ENCODE data around the gene NBAS. TPM values are rescaled to one million over a fixed set of nuclear protein-coding genes. Genes with fewer than 3 reads are reported as not detected.

NBAS gene
- total RNA-seq (2016; rRNA removed; fragmentation: Illumina TruSeq; extraction: Trizol) = 58.7 and 61.4 TPM in 2 replicates
- 52.9 and 59.9 TPM in 2 replicates for total RNA-seq (2016; cell fraction: cytosol; rRNA removed; fragmentation: Illumina TruSeq; extraction: Trizol; ENCODE audit: low read depth)
- 56.3 and 56.6 TPM in 2 replicates for total RNA-seq (2016; cell fraction: insoluble cytoplasmic fraction; rRNA removed; fragmentation: Illumina TruSeq; extraction: Trizol)
- 27.5 and 33.9 TPM in 2 replicates for total RNA-seq (2016; cell fraction: membrane; rRNA removed; fragmentation: Illumina TruSeq; extraction: Trizol)
- 75.6 and 80.4 TPM in 2 replicates for total RNA-seq (2016; cell fraction: nucleus; rRNA removed; fragmentation: Illumina TruSeq; extraction: Trizol)
- 28.8 and 33.6 TPM in 2 replicates for polyA plus RNA-seq (2011; rRNA removed)
- 29.5 and 30.7 TPM in 2 replicates for polyA plus RNA-seq (2011; cell fraction: cytosol; rRNA removed)
- 23.2 and 23.7 TPM in 2 replicates for polyA plus RNA-seq (2011; cell fraction: nucleus; rRNA removed)
- 26.5 and 30.9 TPM in 2 replicates for polyA plus RNA-seq (2012)
- 14.7 and 16.9 TPM in 2 replicates for polyA plus RNA-seq (2016; cell fraction: cytosol; fragmentation: Illumina TruSeq; extraction: Trizol; ENCODE audit: low read depth)
- polyA plus RNA-seq (2016; cell fraction: insoluble cytoplasmic fraction; fragmentation: Illumina TruSeq; extraction: Trizol; ENCODE audit: low read depth) = 27.5 and 27.7 TPM in 2 replicates
- 5.6 and 6.1 TPM in 2 replicates for polyA plus RNA-seq (2016; cell fraction: membrane; fragmentation: Illumina TruSeq; extraction: Trizol; ENCODE audit: low read depth)
- polyA plus RNA-seq (2016; cell fraction: nucleus; fragmentation: Illumina TruSeq; extraction: Trizol; ENCODE audit: insufficient read depth, low read depth) = 39.1 and 42.0 TPM in 2 replicates
- 55.2 and 126 TPM in 2 replicates for polyA minus RNA-seq (2011; rRNA and poly(A)+ RNA removed; ENCODE audit: low replicate concordance)
- polyA minus RNA-seq (2011; cell fraction: cytosol; rRNA and poly(A)+ RNA removed) = 57.6 and 62.9 TPM in 2 replicates
- polyA minus RNA-seq (2011; cell fraction: nucleus; rRNA and poly(A)+ RNA removed) = 102 and 117 TPM in 2 replicates
- Bru-seq, nascent RNA = percentile 80 among the genes with signal in this experiment
- percentile 67 among the genes with signal in this experiment for BruChase-seq, experiment 1, labeled RNA remaining after a 6-hour chase
- percentile 73 among the genes with signal in this experiment for BruChase-seq, experiment 2, labeled RNA remaining after a 2-hour chase
- long read RNA-seq, experiment 1, partial matches to known transcripts = 23 of 25 reads
- long read RNA-seq, experiment 1, other reads (novel, unspliced or antisense) = 2 of 25 reads
- long read RNA-seq, experiment 2, full-length matches to known transcripts = 9 of 51 reads
- long read RNA-seq, experiment 2, partial matches to known transcripts = 26 of 51 reads
- long read RNA-seq, experiment 2, other reads (novel, unspliced or antisense) = 16 of 51 reads

DNA sequence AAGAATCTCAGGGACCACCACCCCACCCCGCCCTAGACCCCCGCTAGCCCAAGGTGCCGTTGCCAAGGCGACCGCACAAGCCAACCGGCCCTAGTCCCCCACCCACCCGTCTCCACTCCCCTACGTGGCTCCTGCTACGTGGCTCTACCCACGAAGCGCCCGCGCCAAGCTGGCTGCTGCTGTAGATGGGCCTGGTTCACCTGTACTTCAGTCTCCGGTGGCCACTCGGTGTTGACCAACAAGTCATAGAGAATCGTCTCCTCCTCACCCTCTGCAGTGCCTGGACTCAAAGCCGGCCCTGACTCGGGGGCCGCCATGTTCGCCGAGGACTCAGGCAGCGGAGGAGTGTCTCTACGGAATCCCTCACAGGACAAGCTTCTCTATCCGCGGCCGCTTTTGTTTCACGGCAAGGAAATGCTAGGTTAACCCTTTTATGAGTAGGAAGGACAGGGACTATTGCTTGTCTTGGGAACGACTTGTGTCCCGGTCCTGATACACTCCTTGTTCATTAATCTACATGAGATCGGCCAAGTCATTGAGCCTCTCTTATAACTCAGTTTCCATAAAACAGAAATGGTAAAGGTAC is at the start of gene NBAS:
NBAS (minus strand) TSS at position 347 of the 586 bp plus-strand sequence; CDS start at position 317, 30 bp downstream.
- no TSS peak for BruUV-seq (replicated peaks)
- Histone ChIP-seq H3K9me3 (ENCODE audit: low read length) (no peaks in the 10 kb centered on the region), H3K27ac (ENCODE audit: extremely low read length, insufficient read depth, low read length) (peak within 1 kb of the TSS; percentile 70), H3K36me3 (replicated peaks in 1 of 2; ENCODE audit: control insufficient read depth in 1 of 2, insufficient read depth in 2 of 2, low read length in 2 of 2) (no peaks in the 10 kb centered on the region), H3K79me2 (ENCODE audit: insufficient read depth, low read length) (peaks cover 46% of the 10 kb centered on the region), H2AFZ (ENCODE audit: low read length) (peak within 1 kb of the TSS; percentile 92), H3K27me3 (ENCODE audit: control insufficient read depth in 1 of 2, insufficient read depth in 2 of 2, low read length in 2 of 2) (peaks cover 0 to 9% of the 10 kb centered on the region in 2 experiments; a peak in 2 of 5 replicates), H4K20me1 (ENCODE audit: insufficient read depth, low read length) (no peaks in the 10 kb centered on the region), H3K4me2 (ENCODE audit: low read depth, low read length) (peak within 1 kb of the TSS; percentile 85), H3K4me1 (ENCODE audit: insufficient read depth, low read length) (peaks cover 46% of the 10 kb centered on the region), H3K9ac (ENCODE audit: insufficient read depth, low read depth, low read length) (peak within 1 kb of the TSS; percentile 89), H3K4me3 (replicated peaks in 1 of 3; ENCODE audit: insufficient read depth in 1 of 3, low read depth in 2 of 3, low read length in 3 of 3) (peak within 1 kb of the TSS; percentile 92 to 95 (median 93))
- WGBS (ENCODE audit: low lambda C conversion rate) = 0% methylated on average over 17 of the region's 30 CpGs
- ChIA-PET POLR2A (interaction anchor here (0.6 to 2.1 kb wide), 6 partner anchors 11 to 126 kb away, joined by 3 to 7 read pairs (median 4); no protein-coding TSS in a partner anchor), CTCF (ENCODE audit: low intra/inter-chr PET ratio, low total read pairs) (no interaction called here)
- in situ Hi-C loops (cut with HindIII; ENCODE audit: extremely low pct_ligation_motif_present, low pct_unique_long_range_greater_than_20kb) = no loop called here
- no peak for FAIRE-seq
- DNase-seq (ENCODE audit: low spot score) = peak; percentile 85
- ATAC-seq = peak; percentile 89
- intact Hi-C loops (cut with micrococcal nuclease; ENCODE audit: unreplicated experiment) = loop anchor here (1.0 to 2.0 kb wide), 2 partner anchors 13 to 30 kb away; partner anchors contain the start of gene DDX1
- TF ChIP-seq ZNF260 (CRISPR knock-in tag; IDR thresholded peaks at IDR 0.05; ENCODE audit: borderline replicate concordance, low read depth) = no peak
- TF ChIP-seq, protein P1, sequence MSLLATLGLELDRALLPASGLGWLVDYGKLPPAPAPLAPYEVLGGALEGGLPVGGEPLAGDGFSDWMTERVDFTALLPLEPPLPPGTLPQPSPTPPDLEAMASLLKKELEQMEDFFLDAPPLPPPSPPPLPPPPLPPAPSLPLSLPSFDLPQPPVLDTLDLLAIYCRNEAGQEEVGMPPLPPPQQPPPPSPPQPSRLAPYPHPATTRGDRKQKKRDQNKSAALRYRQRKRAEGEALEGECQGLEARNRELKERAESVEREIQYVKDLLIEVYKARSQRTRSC (CRISPR knock-in tag; IDR thresholded peaks at IDR 0.05; ENCODE audit: low read depth) = 0 out of 2 replicates have a peak, but pooled peaks have one; percentile 63
- no peak; the same call in 1 of the 2 replicates for TF ChIP-seq ZC3H13 (CRISPR knock-in tag; IDR thresholded peaks at IDR 0.05)
- TF ChIP-seq, protein P2, sequence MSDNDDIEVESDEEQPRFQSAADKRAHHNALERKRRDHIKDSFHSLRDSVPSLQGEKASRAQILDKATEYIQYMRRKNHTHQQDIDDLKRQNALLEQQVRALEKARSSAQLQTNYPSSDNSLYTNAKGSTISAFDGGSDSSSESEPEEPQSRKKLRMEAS (IDR thresholded peaks at IDR 0.05) = peak; percentile 72; the same call in 1 of the 2 replicates
- TF ChIP-seq PHF21A (CRISPR knock-in tag; IDR thresholded peaks at IDR 0.05) = no peak; the same call in 1 of the 2 replicates
- TF ChIP-seq ZNF775 (CRISPR knock-in tag; IDR thresholded peaks at IDR 0.05; ENCODE audit: borderline replicate concordance) = no peak
- no peak for TF ChIP-seq ZFP62 (CRISPR knock-in tag; IDR thresholded peaks at IDR 0.05)
- no peak for TF ChIP-seq HNF4G (IDR thresholded peaks at IDR 0.05; ENCODE audit: borderline replicate concordance, low read depth, low read length)
- TF ChIP-seq HNF4G (CRISPR knock-in tag; IDR thresholded peaks at IDR 0.05; ENCODE audit: borderline replicate concordance, low read depth) = peak; percentile 40; the same call in 1 of the 2 replicates
- no peak for TF ChIP-seq SP2 (CRISPR knock-in tag; IDR thresholded peaks at IDR 0.05)
- TF ChIP-seq ZFX (CRISPR knock-in tag; IDR thresholded peaks at IDR 0.05; ENCODE audit: low read depth) = peak; percentile 88
- TF ChIP-seq ZSCAN9 (CRISPR knock-in tag; IDR thresholded peaks at IDR 0.05; ENCODE audit: borderline replicate concordance) = peak; percentile 82; the same call in 1 of the 2 replicates
- TF ChIP-seq, protein P3, sequence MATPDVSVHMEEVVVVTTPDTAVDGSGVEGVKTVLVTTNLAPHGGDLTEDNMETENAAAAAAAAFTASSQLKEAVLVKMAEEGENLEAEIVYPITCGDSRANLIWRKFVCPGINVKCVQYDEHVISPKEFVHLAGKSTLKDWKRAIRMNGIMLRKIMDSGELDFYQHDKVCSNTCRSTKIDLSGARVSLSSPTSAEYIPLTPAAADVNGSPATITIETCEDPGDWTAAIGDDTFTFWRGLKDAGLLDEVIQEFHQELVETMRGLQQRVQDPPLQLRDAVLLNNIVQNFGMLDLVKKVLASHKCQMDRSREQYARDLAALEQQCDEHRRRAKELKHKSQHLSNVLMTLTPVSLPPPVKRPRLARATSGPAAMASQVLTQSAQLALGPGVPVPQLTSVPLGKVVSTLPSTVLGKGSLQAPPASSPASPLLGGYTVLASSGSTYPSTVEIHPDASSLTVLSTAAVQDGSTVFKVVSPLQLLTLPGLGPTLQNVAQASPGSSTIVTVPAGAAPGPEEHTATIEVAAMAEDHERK (CRISPR knock-in tag; IDR thresholded peaks at IDR 0.05; ENCODE audit: low read depth) = no peak
- no peak for TF ChIP-seq ZNF446 (CRISPR knock-in tag; IDR thresholded peaks at IDR 0.05)
- TF ChIP-seq ZNF652 (CRISPR knock-in tag; IDR thresholded peaks at IDR 0.05; ENCODE audit: borderline replicate concordance, low read depth) = peak; percentile 100
- TF ChIP-seq SKI (IDR thresholded peaks at IDR 0.05; ENCODE audit: partially characterized antibody) = no peak
- TF ChIP-seq NR2F6 (IDR thresholded peaks at IDR 0.05) = peak; percentile 51
- TF ChIP-seq NR2F6 (CRISPR knock-in tag; IDR thresholded peaks at IDR 0.05) = peak; percentile 44; the same call in 1 of the 2 replicates

All from HepG2 (cell line).